ENCODE measurements around the gene RND1.
"Not testable (repeated sequence)": the region's sequence is repeated elsewhere in the genome, so short reads cannot be mapped to it uniquely, and the experiment has no call there.

RND1 gene

GRCh38 chr12:48862760-48863159 is 2.9 kb downstream of the RND1 start:
- no peak for ATAC-seq
- TF ChIP-seq, protein P1, sequence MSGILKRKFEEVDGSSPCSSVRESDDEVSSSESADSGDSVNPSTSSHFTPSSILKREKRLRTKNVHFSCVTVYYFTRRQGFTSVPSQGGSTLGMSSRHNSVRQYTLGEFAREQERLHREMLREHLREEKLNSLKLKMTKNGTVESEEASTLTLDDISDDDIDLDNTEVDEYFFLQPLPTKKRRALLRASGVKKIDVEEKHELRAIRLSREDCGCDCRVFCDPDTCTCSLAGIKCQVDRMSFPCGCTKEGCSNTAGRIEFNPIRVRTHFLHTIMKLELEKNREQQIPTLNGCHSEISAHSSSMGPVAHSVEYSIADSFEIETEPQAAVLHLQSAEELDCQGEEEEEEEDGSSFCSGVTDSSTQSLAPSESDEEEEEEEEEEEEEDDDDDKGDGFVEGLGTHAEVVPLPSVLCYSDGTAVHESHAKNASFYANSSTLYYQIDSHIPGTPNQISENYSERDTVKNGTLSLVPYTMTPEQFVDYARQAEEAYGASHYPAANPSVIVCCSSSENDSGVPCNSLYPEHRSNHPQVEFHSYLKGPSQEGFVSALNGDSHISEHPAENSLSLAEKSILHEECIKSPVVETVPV (CRISPR knock-in tag; IDR thresholded peaks at IDR 0.05), result no peak
- TF ChIP-seq ZFP30 (CRISPR knock-in tag; IDR thresholded peaks at IDR 0.05) (no peak), OSR1 (CRISPR knock-in tag; IDR thresholded peaks at IDR 0.05) (no peak), ZNF8 (CRISPR knock-in tag; IDR thresholded peaks at IDR 0.05) (no peak), BACH2 (CRISPR knock-in tag; IDR thresholded peaks at IDR 0.05; ENCODE audit: borderline replicate concordance) (no peak), CREB5 (CRISPR knock-in tag; IDR thresholded peaks at IDR 0.05; ENCODE audit: low read depth) (no peak), ZNF565 (CRISPR knock-in tag; conservative IDR thresholded peaks at IDR 0.05; ENCODE audit: low read depth) (no peak), ARNTL (CRISPR knock-in tag; IDR thresholded peaks at IDR 0.05; ENCODE audit: borderline replicate concordance, low read depth) (no peak)

DNA sequence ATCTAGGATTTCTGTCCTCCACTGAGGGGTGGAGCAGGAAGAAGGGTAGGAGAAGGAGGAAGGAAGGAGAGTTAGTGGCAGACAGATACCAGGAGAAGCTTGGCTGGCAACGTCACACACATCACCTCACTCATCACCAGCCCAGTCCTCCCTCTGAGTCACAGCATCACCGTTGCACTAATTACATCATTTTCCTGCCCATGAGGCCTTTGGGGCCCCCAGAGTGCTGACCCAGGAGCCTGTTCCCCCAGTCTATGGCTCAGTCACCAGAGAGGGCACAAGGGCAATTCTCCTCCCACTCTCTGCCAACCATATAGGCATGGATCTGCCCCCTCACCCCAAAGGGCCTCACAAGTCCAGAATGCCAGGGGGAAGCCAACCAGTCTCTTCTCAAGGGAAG is 4.6 kb downstream of the RND1 start:
- no peak for ATAC-seq
- TF ChIP-seq RARB (CRISPR knock-in tag; IDR thresholded peaks at IDR 0.05) (no peak), BACH2 (CRISPR knock-in tag; IDR thresholded peaks at IDR 0.05; ENCODE audit: borderline replicate concordance) (no peak), GLIS3 (CRISPR knock-in tag; IDR thresholded peaks at IDR 0.05) (no peak), OSR1 (CRISPR knock-in tag; IDR thresholded peaks at IDR 0.05) (no peak)

DNA sequence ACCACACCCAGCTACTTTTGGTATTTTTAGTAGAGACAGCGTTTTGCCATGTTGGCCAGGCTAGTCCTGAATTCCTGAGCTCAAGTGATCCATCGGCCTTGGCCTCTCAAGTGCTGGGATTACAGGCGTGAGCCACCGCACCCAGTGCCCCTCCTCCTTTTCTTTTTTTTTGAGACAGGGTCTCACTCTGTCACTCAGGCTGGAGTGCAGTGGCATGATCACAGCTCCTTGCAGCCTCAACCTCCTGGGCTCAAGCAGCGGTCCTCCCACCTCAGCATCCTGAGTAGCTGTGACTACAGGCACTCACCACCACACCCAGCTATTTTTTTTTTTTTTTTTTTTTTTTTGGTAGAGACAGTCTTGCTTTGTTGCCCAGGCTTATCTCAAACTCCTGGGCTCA is 5.4 kb downstream of the RND1 start:
- ATAC-seq, result not testable (repeated sequence)

- ATAC-seq, result no peak
- no peak for TF ChIP-seq GLIS3 (CRISPR knock-in tag; IDR thresholded peaks at IDR 0.05)
- TF ChIP-seq ZFP30 (CRISPR knock-in tag; IDR thresholded peaks at IDR 0.05), result no peak
- TF ChIP-seq OSR1 (CRISPR knock-in tag; IDR thresholded peaks at IDR 0.05), result no peak
- TF ChIP-seq, protein P2, sequence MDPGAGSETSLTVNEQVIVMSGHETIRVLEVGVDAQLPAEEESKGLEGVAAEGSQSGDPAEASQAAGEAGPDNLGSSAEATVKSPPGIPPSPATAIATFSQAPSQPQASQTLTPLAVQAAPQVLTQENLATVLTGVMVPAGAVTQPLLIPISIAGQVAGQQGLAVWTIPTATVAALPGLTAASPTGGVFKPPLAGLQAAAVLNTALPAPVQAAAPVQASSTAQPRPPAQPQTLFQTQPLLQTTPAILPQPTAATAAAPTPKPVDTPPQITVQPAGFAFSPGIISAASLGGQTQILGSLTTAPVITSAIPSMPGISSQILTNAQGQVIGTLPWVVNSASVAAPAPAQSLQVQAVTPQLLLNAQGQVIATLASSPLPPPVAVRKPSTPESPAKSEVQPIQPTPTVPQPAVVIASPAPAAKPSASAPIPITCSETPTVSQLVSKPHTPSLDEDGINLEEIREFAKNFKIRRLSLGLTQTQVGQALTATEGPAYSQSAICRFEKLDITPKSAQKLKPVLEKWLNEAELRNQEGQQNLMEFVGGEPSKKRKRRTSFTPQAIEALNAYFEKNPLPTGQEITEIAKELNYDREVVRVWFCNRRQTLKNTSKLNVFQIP (CRISPR knock-in tag; IDR thresholded peaks at IDR 0.05; ENCODE audit: borderline replicate concordance, low read depth), result no peak
- TF ChIP-seq ZFP3 (CRISPR knock-in tag; IDR thresholded peaks at IDR 0.05), result no peak
- no peak for TF ChIP-seq ZNF70 (CRISPR knock-in tag; IDR thresholded peaks at IDR 0.05)
- no peak for TF ChIP-seq ZNF8 (CRISPR knock-in tag; IDR thresholded peaks at IDR 0.05)
- no peak for TF ChIP-seq RARB (CRISPR knock-in tag; IDR thresholded peaks at IDR 0.05)
- no peak for TF ChIP-seq PATZ1 (CRISPR knock-in tag; IDR thresholded peaks at IDR 0.05; ENCODE audit: borderline replicate concordance)
- no peak for TF ChIP-seq ZNF565 (CRISPR knock-in tag; conservative IDR thresholded peaks at IDR 0.05; ENCODE audit: low read depth)
- TF ChIP-seq TCF4 (CRISPR knock-in tag; IDR thresholded peaks at IDR 0.05; ENCODE audit: borderline replicate concordance), result no peak
- TF ChIP-seq TSHZ2 (CRISPR knock-in tag; IDR thresholded peaks at IDR 0.05), result no peak
- TF ChIP-seq PPARA (CRISPR knock-in tag; IDR thresholded peaks at IDR 0.05; ENCODE audit: borderline replicate concordance), result no peak
- TF ChIP-seq ZC3H10 (CRISPR knock-in tag; IDR thresholded peaks at IDR 0.05), result no peak
- TF ChIP-seq ARNTL (CRISPR knock-in tag; IDR thresholded peaks at IDR 0.05; ENCODE audit: borderline replicate concordance, low read depth), result no peak
- no peak for TF ChIP-seq SNAI2 (CRISPR knock-in tag; IDR thresholded peaks at IDR 0.05)
- no peak for TF ChIP-seq CREB5 (CRISPR knock-in tag; IDR thresholded peaks at IDR 0.05; ENCODE audit: low read depth)
Measured at GRCh38 chr12:48859607-48860006, 6.1 kb downstream of the RND1 start.

Data from SK-N-SH treated with all-trans-retinoic acid at 6 μM for 48 hours (cell line).